Activated CD4-positive, alpha-beta memory T cell treated with anti-CD3 and anti-CD28 coated beads, Interleukin-2, amount 10 ng/mL, durations not matched to agents 7 days and 5 days (primary cell): ENCODE measurements around the gene C5orf58. TPM values are rescaled to one million over a fixed set of nuclear protein-coding genes. Genes with fewer than 3 reads are reported as not detected.
"Not testable (repeated sequence)": the region's sequence is repeated elsewhere in the genome, so short reads cannot be mapped to it uniquely, and the experiment has no call there.

Source experiments
- CTCF ChIA-PET: fragments of 350-600 bp; sonication (Branson Sonifier 250); formaldehyde crosslinking; loops from one replicate; lab custom pipeline; 2021; ENCODE audit warnings: antibody characterized with exemption, inconsistent platforms; lab: Charles Lee
- POLR2A ChIA-PET: fragments of 350-600 bp; sonication (Branson Sonifier 250); formaldehyde crosslinking; loops from one replicate; lab custom pipeline; 2021; ENCODE audit warnings: antibody characterized with exemption; lab: Charles Lee
- DNase-seq: peaks from one replicate; pipeline ENCODE4 v3.0.0-alpha.2; 2020
- H3K27ac Mint-ChIP-seq: one replicate; pipeline ENCODE4 v1.8.0; 2021; ENCODE audit warnings: mild to moderate bottlenecking, mixed read lengths
- H3K27me3 Mint-ChIP-seq: one replicate; pipeline ENCODE4 v1.8.0; 2021; ENCODE audit warnings: mixed read lengths
- H3K36me3 Mint-ChIP-seq: one replicate; pipeline ENCODE4 v1.8.0; 2021; ENCODE audit warnings: low read depth, mixed read lengths
- H3K4me1 Mint-ChIP-seq: one replicate; pipeline ENCODE4 v1.8.0; 2021; ENCODE audit warnings: mixed read lengths
- H3K4me3 Mint-ChIP-seq: one replicate; pipeline ENCODE4 v1.8.0; 2021; ENCODE audit warnings: mild to moderate bottlenecking, mixed read lengths
- H3K9me3 Mint-ChIP-seq: one replicate; pipeline ENCODE4 v1.8.0; 2021; ENCODE audit warnings: mixed read lengths
- total RNA-seq, 2 experiments: library from RNA; stranded (reverse); gene quantifications; one replicate each; pipeline ENCODE4 v1.2.3, GENCODE V29; 2021

Gene C5orf58
- total RNA-seq, 2 experiments from 2014 or later: not detected

- H3K27ac Mint-ChIP-seq: no peak overlapping the region
- H3K4me1 Mint-ChIP-seq: peaks cover 3% of the 10 kb centered on the region
- no peaks in the 10 kb centered on the region for H3K27me3 Mint-ChIP-seq
- H3K36me3 Mint-ChIP-seq: no peaks in the 10 kb centered on the region
- H3K4me3 Mint-ChIP-seq: no peak overlapping the region
- POLR2A ChIA-PET: interaction anchor here (1.3 to 2.7 kb wide), 2 partner anchors 113 to 122 kb away, joined by 5 to 11 read pairs; no protein-coding TSS in a partner anchor
- DNase-seq: no peak
- CTCF ChIA-PET: interaction anchor here (0.8 to 10.6 kb wide), 32 partner anchors 9 to 208 kb away, joined by 3 to 141 read pairs (median 5); no protein-coding TSS in a partner anchor
- H3K9me3 Mint-ChIP-seq: no peaks in the 10 kb centered on the region
Observed at GRCh38 chr5:170226661-170227060, 6.1 kb upstream of the C5orf58 start.

GRCh38 chr5:170228762-170229435 is 3.9 kb upstream of the C5orf58 start:
- POLR2A ChIA-PET: interaction anchor here (1.2 kb wide), 1 partner anchor 18 kb away, joined by 5 read pairs; no protein-coding TSS in a partner anchor
- H3K36me3 Mint-ChIP-seq: no peaks in the 10 kb centered on the region
- H3K9me3 Mint-ChIP-seq: no peaks in the 10 kb centered on the region
- no peak overlapping the region for H3K4me3 Mint-ChIP-seq
- H3K4me1 Mint-ChIP-seq: peaks cover 3% of the 10 kb centered on the region
- CTCF ChIA-PET: interaction anchor here (0.7 to 10.6 kb wide), 4 partner anchors 30 to 194 kb away, joined by 3 to 141 read pairs (median 52); no protein-coding TSS in a partner anchor
- no peak overlapping the region for H3K27ac Mint-ChIP-seq
- H3K27me3 Mint-ChIP-seq: no peaks in the 10 kb centered on the region
- DNase-seq: no peak

GRCh38 chr5:170233358-170233892 is 640 bp downstream of the C5orf58 start:
- ChIA-PET CTCF (interaction anchor here (1.2 kb wide), 1 partner anchor 106 kb away, joined by 6 read pairs; no protein-coding TSS in a partner anchor), POLR2A (no interaction called here)
- no peak for DNase-seq
- H3K4me3 Mint-ChIP-seq: no peak overlapping the region
- no peaks in the 10 kb centered on the region for H3K27me3 Mint-ChIP-seq
- H3K36me3 Mint-ChIP-seq: peaks cover 3% of the 10 kb centered on the region
- no peak overlapping the region for H3K27ac Mint-ChIP-seq
- no peaks in the 10 kb centered on the region for H3K9me3 Mint-ChIP-seq
- H3K4me1 Mint-ChIP-seq: peaks cover 2% of the 10 kb centered on the region

GRCh38 chr5:170235876-170236864 is 3.4 kb downstream of the C5orf58 start:
- no peak overlapping the region for H3K4me3 Mint-ChIP-seq
- peaks cover 12% of the 10 kb centered on the region for H3K36me3 Mint-ChIP-seq
- H3K27ac Mint-ChIP-seq: no peak overlapping the region
- DNase-seq: no peak
- POLR2A ChIA-PET: no interaction called here
- H3K9me3 Mint-ChIP-seq: no peaks in the 10 kb centered on the region
- no peaks in the 10 kb centered on the region for H3K27me3 Mint-ChIP-seq
- peaks cover 2% of the 10 kb centered on the region for H3K4me1 Mint-ChIP-seq
- CTCF ChIA-PET: interaction anchor here (0.6 to 1.9 kb wide), 6 partner anchors 10 to 435 kb away, joined by 3 to 6 read pairs (median 4); no protein-coding TSS in a partner anchor

GRCh38 chr5:170238456-170239196 is 5.8 kb downstream of the C5orf58 start:
- Mint-ChIP-seq H3K4me3 (no peak overlapping the region), H3K36me3 (peaks cover 12% of the 10 kb centered on the region), H3K27me3 (no peaks in the 10 kb centered on the region), H3K27ac (no peak overlapping the region), H3K9me3 (no peaks in the 10 kb centered on the region), H3K4me1 (peaks cover 2% of the 10 kb centered on the region)
- DNase-seq: no peak
- POLR2A ChIA-PET: interaction anchor here (0.7 to 1.1 kb wide), 4 partner anchors 11 to 93 kb away, joined by 3 to 5 read pairs (median 4); no protein-coding TSS in a partner anchor
- CTCF ChIA-PET: interaction anchor here (0.7 to 1.2 kb wide), 4 partner anchors 12 to 100 kb away, joined by 3 to 4 read pairs (median 4); no protein-coding TSS in a partner anchor

- Mint-ChIP-seq H3K4me1 (peaks cover 12% of the 10 kb centered on the region), H3K36me3 (peaks cover 55% of the 10 kb centered on the region)
- H3K9me3 Mint-ChIP-seq, H3K4me3 Mint-ChIP-seq, DNase-seq, H3K27me3 Mint-ChIP-seq, H3K27ac Mint-ChIP-seq: not testable (repeated sequence)
- ChIA-PET POLR2A (interaction anchor here (1.6 to 2.1 kb wide), 2 partner anchors 17 to 21 kb away, joined by 10 read pairs; no protein-coding TSS in a partner anchor), CTCF (interaction anchor here (0.6 to 2.1 kb wide), 3 partner anchors 20 to 106 kb away, joined by 3 to 13 read pairs (median 7); no protein-coding TSS in a partner anchor)
Observed at GRCh38 chr5:170245436-170245835, 12.7 kb downstream of the C5orf58 start.

- Mint-ChIP-seq H3K27ac (no peak overlapping the region), H3K4me3 (no peak overlapping the region), H3K4me1 (peaks cover 18% of the 10 kb centered on the region), H3K9me3 (peaks cover 9% of the 10 kb centered on the region), H3K27me3 (no peaks in the 10 kb centered on the region), H3K36me3 (peaks cover 63% of the 10 kb centered on the region)
- ChIA-PET CTCF (interaction anchor here (0.6 to 2.1 kb wide), 5 partner anchors 10 to 105 kb away, joined by 3 to 13 read pairs (median 3); no protein-coding TSS in a partner anchor), POLR2A (interaction anchor here (0.7 to 2.1 kb wide), 7 partner anchors 16 to 87 kb away, joined by 3 to 10 read pairs (median 4); no protein-coding TSS in a partner anchor)
- DNase-seq: no peak
Observed at GRCh38 chr5:170246126-170246870, 13.5 kb downstream of the C5orf58 start.

- H3K4me1 Mint-ChIP-seq: peaks cover 23% of the 10 kb centered on the region
- H3K27ac Mint-ChIP-seq: no peak overlapping the region
- POLR2A ChIA-PET: interaction anchor here (0.6 to 2.1 kb wide), 8 partner anchors 15 to 1608 kb away, joined by 3 to 10 read pairs (median 4); partner anchors contain the start of gene LCP2
Observed at GRCh38 chr5:170247363-170247762, 14.6 kb downstream of the C5orf58 start.

GRCh38 chr5:170248172-170248930 is 15.6 kb downstream of the C5orf58 start:
- Mint-ChIP-seq H3K4me3 (no peak overlapping the region), H3K27ac (no peak overlapping the region), H3K4me1 (peaks cover 23% of the 10 kb centered on the region), H3K27me3 (no peaks in the 10 kb centered on the region), H3K9me3 (peaks cover 9% of the 10 kb centered on the region), H3K36me3 (peaks cover 82% of the 10 kb centered on the region)
- ChIA-PET CTCF (interaction anchor here (1.3 kb wide), 1 partner anchor 18 kb away, joined by 3 read pairs; no protein-coding TSS in a partner anchor), POLR2A (no interaction called here)
- no peak for DNase-seq

More at GRCh38 chr5:170247363-170247762, 14.6 kb downstream of the C5orf58 start:
- no peak for DNase-seq
- Mint-ChIP-seq H3K9me3 (peaks cover 9% of the 10 kb centered on the region), H3K36me3 (peaks cover 74% of the 10 kb centered on the region), H3K27me3 (no peaks in the 10 kb centered on the region), H3K4me3 (no peak overlapping the region)
- CTCF ChIA-PET: interaction anchor here (0.7 to 2.1 kb wide), 5 partner anchors 11 to 91 kb away, joined by 3 to 13 read pairs (median 3); no protein-coding TSS in a partner anchor

- H3K4me3 Mint-ChIP-seq, DNase-seq, H3K9me3 Mint-ChIP-seq, H3K27me3 Mint-ChIP-seq, H3K27ac Mint-ChIP-seq, CTCF ChIA-PET: not testable (repeated sequence)
- Mint-ChIP-seq H3K4me1 (peaks cover 28% of the 10 kb centered on the region), H3K36me3 (peaks cover 88% of the 10 kb centered on the region)
- POLR2A ChIA-PET: interaction anchor here (2.1 kb wide), 1 partner anchor 18 kb away, joined by 7 read pairs; no protein-coding TSS in a partner anchor
Observed at GRCh38 chr5:170248931-170249227, 16.1 kb downstream of the C5orf58 start.
